Osteocyte (in vitro differentiated cells): ENCODE measurements around the gene PRKAR1B. TPM values are rescaled to one million over a fixed set of nuclear protein-coding genes. Genes with fewer than 3 reads are reported as not detected.
A peak's percentile ranks its signal among the peaks of the same experiment; 100 is the strongest.

Experiments
- DNase-seq: peaks from one replicate; pipeline ENCODE4 v3.0.0; 2021; ENCODE audit warnings: mixed read lengths; ENCODE audit not compliant: unreplicated experiment; ENCODE audit errors: extremely low spot score
- H3K27ac Mint-ChIP-seq: one replicate; pipeline ENCODE4 v1.8.0; 2021; ENCODE audit warnings: mild to moderate bottlenecking, mixed read lengths; ENCODE audit not compliant: unreplicated experiment
- H3K27me3 Mint-ChIP-seq: one replicate; pipeline ENCODE4 v1.8.0; 2021; ENCODE audit warnings: mixed read lengths; ENCODE audit not compliant: unreplicated experiment
- H3K36me3 Mint-ChIP-seq: one replicate; pipeline ENCODE4 v1.8.0; 2021; ENCODE audit warnings: mixed read lengths; ENCODE audit not compliant: unreplicated experiment
- H3K4me1 Mint-ChIP-seq: one replicate; pipeline ENCODE4 v1.8.0; 2021; ENCODE audit warnings: mixed read lengths; ENCODE audit not compliant: unreplicated experiment
- H3K4me3 Mint-ChIP-seq: one replicate; pipeline ENCODE4 v1.8.0; 2021; ENCODE audit warnings: mild to moderate bottlenecking, moderate library complexity, mixed read lengths; ENCODE audit not compliant: unreplicated experiment
- H3K9me3 Mint-ChIP-seq: one replicate; pipeline ENCODE4 v1.8.0; 2021; ENCODE audit warnings: mixed read lengths; ENCODE audit not compliant: unreplicated experiment
- CTCF ChIP-seq: fragments of 200-600 bp; sonication (generic); IDR thresholded peaks from 2 replicates; pipeline ENCODE4 v1.5.0; 2021; ENCODE audit warnings: antibody characterized with exemption, mild to moderate bottlenecking, moderate library complexity
- total RNA-seq: library from RNA; stranded (reverse); gene quantifications from 2 replicates; pipeline ENCODE4 v1.2.1, GENCODE V29; 2021

PRKAR1B gene
- total RNA-seq, 1 donor from 2014 or later, result 12.0 TPM

GRCh38 chr7:522071-522950 lies 204.8 kb downstream of the PRKAR1B start:
- DNase-seq, result no peak
- Mint-ChIP-seq H3K36me3 (no peaks in the 10 kb centered on the region), H3K9me3 (no peaks in the 10 kb centered on the region), H3K27ac (no peak overlapping the region), H3K27me3 (no peaks in the 10 kb centered on the region), H3K4me3 (peak overlapping the region; percentile 55), H3K4me1 (peaks cover 14% of the 10 kb centered on the region)
- no peak for TF ChIP-seq CTCF

DNA sequence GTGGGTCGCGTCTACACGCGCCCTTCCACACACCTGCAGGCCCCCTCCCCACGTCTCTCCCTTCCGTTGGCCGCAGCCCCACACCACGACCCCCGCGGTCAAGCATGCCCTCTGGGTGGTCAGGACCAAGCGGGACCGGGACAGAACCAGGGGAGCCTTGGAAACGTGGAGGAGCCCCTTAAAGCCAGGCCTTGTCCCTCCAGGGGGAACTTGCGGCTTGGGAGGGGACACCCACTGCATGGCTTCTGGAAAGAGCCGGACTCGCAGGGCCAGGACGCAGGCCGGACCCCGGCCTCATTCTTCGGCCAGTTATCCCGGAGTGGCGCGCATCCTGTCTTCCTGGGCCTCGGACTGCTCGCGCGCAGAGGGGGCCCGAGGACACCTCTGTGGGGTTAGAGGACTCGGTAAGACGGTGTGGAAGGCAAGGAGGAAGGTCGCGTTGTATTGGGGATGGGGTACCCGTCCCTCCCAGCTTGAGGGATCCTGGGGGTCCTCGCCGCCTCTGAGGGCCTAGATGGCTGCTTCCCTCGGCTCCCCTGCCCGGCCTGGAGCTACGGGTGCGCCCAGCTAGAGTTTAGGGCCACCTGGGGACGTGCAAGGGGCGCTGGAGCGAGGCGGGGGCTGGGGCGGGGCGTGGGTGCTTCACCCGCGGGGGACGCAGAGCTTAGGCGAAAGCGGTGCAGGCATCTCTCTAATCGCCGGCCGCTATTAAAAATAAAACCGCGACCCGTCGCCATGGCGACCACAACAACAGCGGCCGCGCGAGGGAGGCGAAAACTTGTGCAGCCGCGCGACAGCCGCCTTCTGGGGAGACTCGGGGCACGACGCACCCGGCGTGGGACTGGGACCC lies 205.6 kb downstream of the PRKAR1B start:
- H3K4me1 Mint-ChIP-seq, result peaks cover 14% of the 10 kb centered on the region
- no peaks in the 10 kb centered on the region for H3K36me3 Mint-ChIP-seq
- no peak overlapping the region for H3K27ac Mint-ChIP-seq
- no peaks in the 10 kb centered on the region for H3K9me3 Mint-ChIP-seq
- H3K4me3 Mint-ChIP-seq, result peak overlapping the region; percentile 55
- no peaks in the 10 kb centered on the region for H3K27me3 Mint-ChIP-seq
- TF ChIP-seq CTCF, result no peak
- DNase-seq, result no peak

GRCh38 chr7:520503-521161 lies 206.4 kb downstream of the PRKAR1B start:
- H3K27ac Mint-ChIP-seq, result no peak overlapping the region
- H3K9me3 Mint-ChIP-seq, result no peaks in the 10 kb centered on the region
- H3K4me1 Mint-ChIP-seq, result peaks cover 18% of the 10 kb centered on the region
- H3K4me3 Mint-ChIP-seq, result no peak overlapping the region
- no peak for TF ChIP-seq CTCF
- no peak for DNase-seq
- no peaks in the 10 kb centered on the region for H3K27me3 Mint-ChIP-seq
- H3K36me3 Mint-ChIP-seq, result no peaks in the 10 kb centered on the region

DNA sequence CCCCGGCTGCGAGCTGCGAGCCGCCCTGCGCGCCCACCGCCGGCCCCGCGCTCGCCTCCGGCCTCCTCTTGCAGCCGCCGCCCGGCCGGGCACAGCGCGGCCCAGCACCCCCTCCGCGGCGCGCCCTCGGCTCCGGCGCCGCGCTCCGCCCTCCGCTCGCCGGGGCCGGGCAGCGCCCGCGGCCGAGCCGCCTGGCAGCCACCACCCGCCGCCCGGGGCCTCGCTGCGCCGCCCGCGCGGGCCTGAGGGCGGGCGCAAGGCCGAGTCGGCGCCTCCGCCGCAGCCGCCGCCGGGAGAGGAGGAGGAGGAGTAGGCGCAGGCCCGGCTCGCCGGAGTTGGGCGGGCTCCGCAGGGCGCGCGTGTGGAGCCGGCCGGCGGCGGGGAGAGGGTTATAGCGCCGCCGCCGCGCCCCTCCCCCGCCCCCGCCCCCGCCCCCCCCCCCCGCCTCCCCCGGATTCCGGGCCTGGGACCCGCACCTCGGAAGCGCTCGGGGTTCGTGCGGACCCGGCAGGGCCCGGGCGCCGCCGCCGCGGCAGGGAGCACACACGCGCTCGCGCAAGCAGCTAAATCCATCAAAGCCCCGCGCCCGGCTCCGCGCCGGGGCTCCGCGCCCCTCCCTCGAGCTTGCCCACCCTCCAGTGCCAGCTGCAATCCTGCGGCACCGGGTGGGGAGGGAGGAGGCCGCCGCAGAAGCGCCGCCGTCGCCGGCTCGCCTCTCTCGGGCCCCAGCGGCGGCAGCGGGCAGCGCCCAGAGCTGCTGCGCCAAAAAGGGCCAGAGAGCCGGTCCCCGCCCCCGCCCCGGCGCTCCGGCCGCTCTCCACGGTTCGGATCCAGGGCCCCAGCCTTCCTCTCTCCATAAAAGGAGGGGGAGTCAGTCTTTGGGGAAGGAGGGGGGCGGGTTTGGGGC lies 207.3 kb downstream of the PRKAR1B start, which contains the start of gene PDGFA:
PDGFA (minus strand) TSS at position 363 of the 907 bp plus-strand sequence. CDS start 845 bp downstream, outside the sequence.
- Mint-ChIP-seq H3K4me1 (peaks cover 27% of the 10 kb centered on the region), H3K4me3 (peak within 1 kb of the TSS; percentile 86), H3K9me3 (no peaks in the 10 kb centered on the region), H3K27ac (peak within 1 kb of the TSS; percentile 69), H3K36me3 (no peaks in the 10 kb centered on the region), H3K27me3 (no peaks in the 10 kb centered on the region)
- TF ChIP-seq CTCF, result no peak
- DNase-seq, result peak; percentile 92
